Colonic mucosa (tissue), 4 donors: ENCODE measurements around the gene GLRA2. TPM values are rescaled to one million over a fixed set of nuclear protein-coding genes. Genes with fewer than 3 reads are reported as not detected.

Source experiments
- DNase-seq: peaks from one replicate; pipeline ENCODE4 v3.0.0-alpha.2; 2020
- H3K27ac ChIP-seq: fragments of 200-600 bp; one replicate; pipeline ENCODE4 v1.8.0; 2021
- H3K27me3 ChIP-seq: fragments of 200-600 bp; one replicate; pipeline ENCODE4 v1.8.0; 2021
- H3K36me3 ChIP-seq: fragments of 200-600 bp; one replicate; pipeline ENCODE4 v1.8.0; 2021
- H3K4me1 ChIP-seq: fragments of 200-600 bp; one replicate; pipeline ENCODE4 v1.8.0; 2021; ENCODE audit warnings: mild to moderate bottlenecking
- H3K4me3 ChIP-seq: fragments of 200-600 bp; one replicate; pipeline ENCODE4 v1.8.0; 2021
- H3K9ac ChIP-seq, 2 donors: one replicate each; pipeline ENCODE4 v1.7.0; 2013; ENCODE audit warnings: control low read depth in 2 of 2, low read depth in 2 of 2, low read length in 2 of 2
- H3K9me3 ChIP-seq: fragments of 200-600 bp; one replicate; pipeline ENCODE4 v1.8.0; 2021
- CTCF ChIP-seq: fragments of 200-600 bp; IDR thresholded peaks from one replicate; pipeline ENCODE4 v1.8.0; 2022; ENCODE audit warnings: antibody characterized with exemption, mild to moderate bottlenecking
- intact Hi-C: fragments of 100-400 bp; cut with DNase I; formaldehyde crosslinking; loops from one replicate; pipeline ENCODE4 v1.14.1; 2022
- total RNA-seq, 2 donors: library from RNA; stranded (reverse); fragmentation: NEBNext Ultra II Directional in 1 of 2; extraction: Animal tissue kit (Norgen Biotek cat#: 25700) in 1 of 2; gene quantifications; one replicate each; pipeline ENCODE4 v1.2.1, GENCODE V29; 2021
- donor health status: healthy.
- donor health status: DM: no; HTN: no; CAD: no.
- donor health status: DM: no; HTN: no; CAD: no.

GLRA2 gene
- total RNA-seq, 2 donors from 2014 or later: 0.35 to 0.49 TPM

- H3K27me3 ChIP-seq: no peaks in the 10 kb centered on the region
- TF ChIP-seq CTCF: no peak
- H3K36me3 ChIP-seq: no peaks in the 10 kb centered on the region
- H3K4me1 ChIP-seq: no peaks in the 10 kb centered on the region
- no peaks in the 10 kb centered on the region for H3K9me3 ChIP-seq
- H3K27ac ChIP-seq: no peak overlapping the region
- no peak overlapping the region for H3K9ac ChIP-seq
- no peak for DNase-seq
- no peak overlapping the region for H3K4me3 ChIP-seq
- intact Hi-C loops: no loop called here
Observed at GRCh38 chrX:14698790-14699189, 169.5 kb downstream of the GLRA2 start.

- H3K27ac ChIP-seq: no peak overlapping the region
- H3K4me1 ChIP-seq: no peaks in the 10 kb centered on the region
- H3K9ac ChIP-seq: no peak overlapping the region
- no peak for DNase-seq
- intact Hi-C loops: no loop called here
- no peak for TF ChIP-seq CTCF
- no peaks in the 10 kb centered on the region for H3K9me3 ChIP-seq
- H3K4me3 ChIP-seq: no peak overlapping the region
- no peaks in the 10 kb centered on the region for H3K27me3 ChIP-seq
- H3K36me3 ChIP-seq: no peaks in the 10 kb centered on the region
Observed at GRCh38 chrX:14700982-14701381, 171.6 kb downstream of the GLRA2 start.

- H3K36me3 ChIP-seq: no peaks in the 10 kb centered on the region
- H3K4me3 ChIP-seq: no peak overlapping the region
- no peak for TF ChIP-seq CTCF
- H3K27ac ChIP-seq: no peak overlapping the region
- no peak for DNase-seq
- intact Hi-C loops: no loop called here
- no peak overlapping the region for H3K9ac ChIP-seq
- no peaks in the 10 kb centered on the region for H3K9me3 ChIP-seq
- no peaks in the 10 kb centered on the region for H3K27me3 ChIP-seq
- H3K4me1 ChIP-seq: no peaks in the 10 kb centered on the region
Observed at GRCh38 chrX:14702145-14702544, 172.8 kb downstream of the GLRA2 start.

GRCh38 chrX:14712096-14712495, 182.8 kb downstream of the GLRA2 start:
- Histone ChIP-seq H3K9ac (no peak overlapping the region), H3K9me3 (no peaks in the 10 kb centered on the region), H3K36me3 (no peaks in the 10 kb centered on the region), H3K27ac (no peak overlapping the region), H3K4me1 (no peaks in the 10 kb centered on the region), H3K4me3 (no peak overlapping the region), H3K27me3 (no peaks in the 10 kb centered on the region)
- DNase-seq: no peak
- TF ChIP-seq CTCF: no peak
- intact Hi-C loops: no loop called here

GRCh38 chrX:14717949-14718348, 188.6 kb downstream of the GLRA2 start:
- no peak for DNase-seq
- Histone ChIP-seq H3K4me1 (no peaks in the 10 kb centered on the region), H3K36me3 (no peaks in the 10 kb centered on the region), H3K27ac (no peak overlapping the region), H3K4me3 (no peak overlapping the region), H3K27me3 (no peaks in the 10 kb centered on the region), H3K9ac (no peak overlapping the region), H3K9me3 (no peaks in the 10 kb centered on the region)
- intact Hi-C loops: no loop called here
- no peak for TF ChIP-seq CTCF

- intact Hi-C loops: no loop called here
- no peaks in the 10 kb centered on the region for H3K9me3 ChIP-seq
- TF ChIP-seq CTCF: no peak
Observed at GRCh38 chrX:14718403-14718802, 189.1 kb downstream of the GLRA2 start.

More at GRCh38 chrX:14718403-14718802, 189.1 kb downstream of the GLRA2 start:
- Histone ChIP-seq H3K27ac (no peak overlapping the region), H3K27me3 (no peaks in the 10 kb centered on the region), H3K36me3 (no peaks in the 10 kb centered on the region), H3K9ac (no peak overlapping the region), H3K4me1 (no peaks in the 10 kb centered on the region), H3K4me3 (no peak overlapping the region)
- no peak for DNase-seq
